B cell (primary cell): Measurements from ENCODE around the gene GALNT4. TPM values are rescaled to one million over a fixed set of nuclear protein-coding genes. Genes with fewer than 3 reads are reported as not detected.

Experiments used
- ATAC-seq: fragments of 200-7000 bp; cut with Tn5 transposase; one replicate; pipeline ENCODE4 v1.10.0; 2021; ENCODE audit warnings: low read depth, mild to moderate bottlenecking, moderate number of reproducible peaks, moderate library complexity
- CTCF ChIA-PET: fragments of 350-600 bp; sonication (Branson Sonifier 250); formaldehyde crosslinking; loops from one replicate; lab custom pipeline; 2021; ENCODE audit warnings: antibody characterized with exemption, inconsistent platforms; lab: Charles Lee
- POLR2A ChIA-PET: fragments of 350-600 bp; sonication (Branson Sonifier 250); formaldehyde crosslinking; loops from one replicate; lab custom pipeline; 2021; ENCODE audit warnings: antibody characterized with exemption; lab: Charles Lee
- DNase-seq: peaks from one replicate; pipeline ENCODE4 v3.0.0; 2013
- H2AFZ ChIP-seq: 2 replicates; pipeline ENCODE4 v1.6.1; 2012; ENCODE audit warnings: mild to moderate bottlenecking, low read depth, low read length; ENCODE audit not compliant: insufficient read depth, poor library complexity, severe bottlenecking
- H3K27ac ChIP-seq, 2 donors: 1 replicate in 1 of 2; 2 replicates in 1 of 2; pipeline ENCODE4 v1.5.1; 2012 to 2013; ENCODE audit warnings: low read length in 2 of 2, mild to moderate bottlenecking in 2 of 2, moderate library complexity in 1 of 2
- H3K27me3 ChIP-seq, 4 experiments: fragments of 200-600 bp in 1 of 4; sonication (generic) in 1 of 4; replicated peaks in 1 of 4; 1 replicate in 2 of 4; 2 replicates in 2 of 4; pipeline versions ENCODE4 v1.6.1 to v1.7.0; 2013 to 2016; ENCODE audit warnings: low read length in 3 of 4, mild to moderate bottlenecking in 2 of 4, mixed read lengths in 1 of 4, moderate library complexity in 1 of 4; ENCODE audit not compliant: insufficient read depth in 4 of 4, control insufficient read depth in 3 of 4; ENCODE audit errors: control extremely low read depth in 1 of 4
- H3K36me3 ChIP-seq, 2 experiments: replicated peaks in 1 of 2; 1 replicate in 1 of 2; 2 replicates in 1 of 2; pipeline versions ENCODE4 v1.6.1 to v1.7.1; 2013; ENCODE audit warnings: low read length in 1 of 2; ENCODE audit not compliant: insufficient read depth in 2 of 2, control insufficient read depth in 1 of 2; ENCODE audit errors: control extremely low read depth in 1 of 2, extremely low read depth in 1 of 2
- H3K4me1 ChIP-seq, 2 donors: fragments of 200-600 bp in 1 of 2; sonication (generic) in 1 of 2; 1 replicate in 1 of 2; 2 replicates in 1 of 2; pipeline versions ENCODE4 v1.5.1 to v1.6.1; 2013 to 2017; ENCODE audit warnings: low read length in 2 of 2; ENCODE audit not compliant: control insufficient read depth in 2 of 2, insufficient read depth in 2 of 2
- H3K4me2 ChIP-seq: replicated peaks from 2 replicates; pipeline ENCODE3; 2012; ENCODE audit warnings: mild to moderate bottlenecking, low read depth, low read length; ENCODE audit not compliant: poor library complexity, severe bottlenecking
- H3K4me3 ChIP-seq, 5 experiments: fragments of 200-600 bp in 1 of 5; sonication (generic) in 1 of 5; 1 replicate in 3 of 5; 2 replicates in 2 of 5; pipeline versions ENCODE4 v1.5.1 to v1.7.0; 2011 to 2016; ENCODE audit warnings: low read length in 4 of 5, mild to moderate bottlenecking in 4 of 5, low read depth in 2 of 5, control low read depth in 1 of 5, moderate library complexity in 1 of 5; ENCODE audit not compliant: insufficient read depth in 1 of 5; ENCODE audit errors: control extremely low read depth in 1 of 5, extremely low read depth in 1 of 5
- H3K79me2 ChIP-seq: fragments of 200-600 bp; sonication (generic); one replicate; pipeline ENCODE4 v1.6.0; 2016; ENCODE audit warnings: low read length; ENCODE audit not compliant: control insufficient read depth, insufficient read depth
- H3K9ac ChIP-seq: fragments of 200-600 bp; sonication (generic); 2 replicates; pipeline ENCODE4 v1.6.1; 2017; ENCODE audit warnings: mild to moderate bottlenecking, low read length, moderate library complexity
- H3K9me3 ChIP-seq, 3 donors: one replicate each; pipeline versions ENCODE4 v1.6.1 to v1.7.1; 2013; ENCODE audit warnings: low read length in 2 of 3; ENCODE audit not compliant: control insufficient read depth in 2 of 3, insufficient read depth in 1 of 3; ENCODE audit errors: control extremely low read depth in 1 of 3
- H4K20me1 ChIP-seq: 2 replicates; pipeline ENCODE4 v1.6.0; 2012; ENCODE audit warnings: mild to moderate bottlenecking, low read length; ENCODE audit not compliant: insufficient read depth, control insufficient read depth, poor library complexity, severe bottlenecking
- H3K27ac Mint-ChIP-seq: one replicate; pipeline ENCODE4 v1.8.0; 2021; ENCODE audit warnings: mixed read lengths
- H3K27me3 Mint-ChIP-seq: one replicate; pipeline ENCODE4 v1.8.0; 2021; ENCODE audit warnings: mixed read lengths
- H3K4me1 Mint-ChIP-seq: one replicate; pipeline ENCODE4 v1.8.0; 2021; ENCODE audit warnings: mixed read lengths
- H3K4me3 Mint-ChIP-seq: one replicate; pipeline ENCODE4 v1.8.0; 2021; ENCODE audit warnings: mixed read lengths
- H3K9me3 Mint-ChIP-seq: one replicate; pipeline ENCODE4 v1.8.0; 2022; ENCODE audit warnings: mixed read lengths; ENCODE audit not compliant: insufficient read depth
- CTCF ChIP-seq: fragments of 200-600 bp; IDR thresholded peaks from one replicate; pipeline ENCODE4 v1.8.0; 2022; ENCODE audit warnings: antibody characterized with exemption, mild to moderate bottlenecking
- EZH2 ChIP-seq: IDR thresholded peaks from 2 replicates; pipeline ENCODE4 v1.6.1; 2012; ENCODE audit warnings: borderline replicate concordance, low read depth, mild to moderate bottlenecking, moderate library complexity, low read length; ENCODE audit not compliant: insufficient read depth, poor library complexity, severe bottlenecking
- intact Hi-C: fragments of 100-400 bp; cut with micrococcal nuclease; formaldehyde crosslinking; loops from one replicate; pipeline ENCODE4 v1.10.0; 2022
- polyA plus RNA-seq: library from polyadenylated mRNA; depleted of rRNA; stranded (reverse); fragments of >200 nt; gene quantifications from 2 replicates; pipeline ENCODE4 v1.2.3, GENCODE V29; 2012
- total RNA-seq, 2 donors: library from RNA; stranded (reverse); fragments of 120-200 nt in 1 of 2; gene quantifications; 1 replicate in 1 of 2; 2 replicates in 1 of 2; pipeline versions ENCODE4 v1.2.3 to v1.2.4, GENCODE V29; 2013 to 2022

The GALNT4 gene
- total and polyA plus RNA-seq, 2 donors (not counting 1 experiment from before 2014, with no cell fraction given) = 4.9 to 10.3 TPM

GRCh38 chr12:89566615-89567014, 42.0 kb upstream of the GALNT4 start:
- Histone ChIP-seq H3K9ac (no peak overlapping the region), H3K36me3 (no peaks in the 10 kb centered on the region), H3K9me3 (no peaks in the 10 kb centered on the region), H3K27ac (no peak overlapping the region), H3K79me2 (no peaks in the 10 kb centered on the region), H3K27me3 (no peaks in the 10 kb centered on the region), H2AFZ (no peak overlapping the region), H3K4me3 (no peak overlapping the region), H3K4me2 (no peak overlapping the region), H3K4me1 (no peaks in the 10 kb centered on the region), H4K20me1 (no peaks in the 10 kb centered on the region)
- DNase-seq (no peak), ATAC-seq (no peak)
- ChIA-PET POLR2A (no interaction called here), CTCF (no interaction called here)
- H3K9me3 Mint-ChIP-seq = no peaks in the 10 kb centered on the region
- H3K27me3 Mint-ChIP-seq = no peaks in the 10 kb centered on the region
- no peaks in the 10 kb centered on the region for H3K4me1 Mint-ChIP-seq
- no peak overlapping the region for H3K27ac Mint-ChIP-seq
- TF ChIP-seq CTCF = no peak
- TF ChIP-seq EZH2 = no peak
- no peak overlapping the region for H3K4me3 Mint-ChIP-seq
- intact Hi-C loops = no loop called here

- no peaks in the 10 kb centered on the region for H3K9me3 ChIP-seq
- no peak overlapping the region for H3K9ac ChIP-seq
- H2AFZ ChIP-seq = no peak overlapping the region
- no peak for TF ChIP-seq CTCF
- TF ChIP-seq EZH2 = no peak
- Mint-ChIP-seq H3K27me3 (no peaks in the 10 kb centered on the region), H3K9me3 (no peaks in the 10 kb centered on the region), H3K27ac (no peak overlapping the region), H3K4me1 (no peaks in the 10 kb centered on the region), H3K4me3 (no peak overlapping the region)
- intact Hi-C loops = no loop called here
- H3K4me1 ChIP-seq = no peaks in the 10 kb centered on the region
- no peaks in the 10 kb centered on the region for H4K20me1 ChIP-seq
- no peak overlapping the region for H3K4me2 ChIP-seq
- H3K27me3 ChIP-seq = no peaks in the 10 kb centered on the region
- ChIA-PET CTCF (interaction anchor here (1.0 to 1.1 kb wide), 2 partner anchors 448 to 546 kb away, joined by 3 to 5 read pairs; no protein-coding TSS in a partner anchor), POLR2A (no interaction called here)
- H3K4me3 ChIP-seq = no peak overlapping the region
- H3K79me2 ChIP-seq = no peaks in the 10 kb centered on the region
- DNase-seq (no peak), ATAC-seq (no peak)
- H3K36me3 ChIP-seq = no peaks in the 10 kb centered on the region
- H3K27ac ChIP-seq = no peak overlapping the region
These were observed 40.4 kb upstream of the GALNT4 start for GRCh38 chr12:89565002-89565401.
